ENCODE results near the gene FAM13A. TPM values are rescaled to one million over a fixed set of nuclear protein-coding genes. Genes with fewer than 3 reads are reported as not detected.
A peak's percentile ranks its signal among the peaks of the same experiment; 100 is the strongest.

The FAM13A gene
- total and polyA plus RNA-seq, 9 of the 15 experiments (the other 6 are each of a cell fraction or from before 2014, with no cell fraction given): 11.3 to 23.3 (median 14.7) TPM

DNA sequence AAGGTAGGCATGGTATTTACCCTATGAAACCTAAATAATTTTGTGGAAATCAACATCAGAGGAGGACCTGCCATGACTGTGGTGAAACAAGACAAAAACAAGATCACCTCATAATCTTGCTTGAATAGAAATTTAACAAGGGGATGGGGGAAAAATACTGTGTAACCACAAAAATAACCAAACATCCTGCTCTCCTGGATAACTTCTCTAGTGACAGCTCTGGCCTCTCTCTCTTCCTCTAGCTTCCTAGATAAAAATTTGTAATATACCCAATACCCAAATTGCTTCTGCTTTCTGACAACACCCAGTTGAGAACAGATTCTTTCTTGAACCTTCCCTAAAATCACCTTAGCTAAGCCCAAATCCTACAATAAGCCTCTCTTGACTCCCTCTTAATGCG is 42.5 kb upstream of the FAM13A start:
- no peaks in the 10 kb centered on the region for H3K9me1 ChIP-seq (ENCODE audit: control insufficient read depth, insufficient read depth, low read length)
- ChIA-PET POLR2A (interaction anchor here (1.2 kb wide), 1 partner anchor 9 kb away, joined by 3 read pairs; no protein-coding TSS in a partner anchor), CTCF (ENCODE audit: low intra/inter-chr PET ratio) (no interaction called here)
- no peak overlapping the region for H2AFZ ChIP-seq (ENCODE audit: low read depth, low read length)
- intact Hi-C loops (cut with micrococcal nuclease): no loop called here
- no TSS peak for BruUV-seq (replicated peaks)
- H3K4me2 ChIP-seq (ENCODE audit: insufficient read depth, low read length): no peak overlapping the region
- FAIRE-seq (no peak), DNase-seq (ENCODE audit: extremely low read depth in 1 of 4, low spot score in 3 of 4) (no peak), ATAC-seq (no peak)
- H3K36me3 ChIP-seq (ENCODE audit: control insufficient read depth, insufficient read depth, low read length): no peaks in the 10 kb centered on the region
- no peaks in the 10 kb centered on the region for H4K20me1 ChIP-seq (replicated peaks; ENCODE audit: control insufficient read depth, insufficient read depth, low read length)
- WGBS (ENCODE audit: insufficient coverage, low coverage, missing lambda C conversion rate): 0% methylated on average over 1 of the region's 1 CpG
- H3K4me1 ChIP-seq (replicated peaks in 1 of 2; ENCODE audit: control insufficient read depth in 2 of 2, insufficient read depth in 2 of 2, low read length in 2 of 2): no peaks in the 10 kb centered on the region
- in situ Hi-C loops (cut with MboI): no loop called here
- no peaks in the 10 kb centered on the region for H3K9me3 ChIP-seq (replicated peaks; ENCODE audit: control insufficient read depth, insufficient read depth, low read depth, low read length)
- no peaks in the 10 kb centered on the region for H3K79me2 ChIP-seq (ENCODE audit: control insufficient read depth, insufficient read depth, low read length)
- H3K27ac ChIP-seq (ENCODE audit: extremely low read depth, low read depth, low read length): no peak overlapping the region
- no peak overlapping the region for H3K4me3 ChIP-seq
- no peak overlapping the region for H3K9ac ChIP-seq (ENCODE audit: insufficient read depth in 1 of 2, low read depth in 2 of 2, low read length in 2 of 2)
- TF ChIP-seq ZFPM2 (CRISPR knock-in tag; IDR thresholded peaks at IDR 0.05) (no peak), CXXC5 (CRISPR knock-in tag; IDR thresholded peaks at IDR 0.05) (no peak), HNRNPH1 (optimal IDR thresholded peaks at IDR 0.05; ENCODE audit: low read depth, low read length) (no peak), CBX1 (IDR thresholded peaks at IDR 0.05; ENCODE audit: low read depth) (no peak)
- H3K27me3 ChIP-seq (ENCODE audit: control insufficient read depth in 2 of 2, insufficient read depth in 2 of 2, low read length in 2 of 2): peaks cover 4 to 9% of the 10 kb centered on the region in 2 experiments; a peak in 4 of 5 replicates

- CTCF ChIA-PET (ENCODE audit: low intra/inter-chr PET ratio): no interaction called here
- in situ Hi-C loops (cut with MboI): no loop called here
- DNase-seq (ENCODE audit: extremely low read depth in 1 of 4, low spot score in 3 of 4) (no peak), FAIRE-seq (no peak), ATAC-seq (no peak)
- TF ChIP-seq CEBPG (CRISPR knock-in tag; IDR thresholded peaks at IDR 0.05) (no peak), CEBPG (tag; conservative IDR thresholded peaks at IDR 0.05 in 1 of 2, IDR thresholded peaks at IDR 0.05 in 1 of 2) (peak in 1 of 2 experiments; percentile 68; a peak in 2 of 4 replicates), GTF2E2 (tag; IDR thresholded peaks at IDR 0.05) (no peak), KAT7 (CRISPR knock-in tag; IDR thresholded peaks at IDR 0.05; ENCODE audit: borderline replicate concordance) (no peak), FOXK2 (conservative IDR thresholded peaks at IDR 0.05 in 1 of 2, IDR thresholded peaks at IDR 0.05 in 1 of 2; ENCODE audit: low read depth in 2 of 2) (no peak)
- TF ChIP-seq, protein P1, sequence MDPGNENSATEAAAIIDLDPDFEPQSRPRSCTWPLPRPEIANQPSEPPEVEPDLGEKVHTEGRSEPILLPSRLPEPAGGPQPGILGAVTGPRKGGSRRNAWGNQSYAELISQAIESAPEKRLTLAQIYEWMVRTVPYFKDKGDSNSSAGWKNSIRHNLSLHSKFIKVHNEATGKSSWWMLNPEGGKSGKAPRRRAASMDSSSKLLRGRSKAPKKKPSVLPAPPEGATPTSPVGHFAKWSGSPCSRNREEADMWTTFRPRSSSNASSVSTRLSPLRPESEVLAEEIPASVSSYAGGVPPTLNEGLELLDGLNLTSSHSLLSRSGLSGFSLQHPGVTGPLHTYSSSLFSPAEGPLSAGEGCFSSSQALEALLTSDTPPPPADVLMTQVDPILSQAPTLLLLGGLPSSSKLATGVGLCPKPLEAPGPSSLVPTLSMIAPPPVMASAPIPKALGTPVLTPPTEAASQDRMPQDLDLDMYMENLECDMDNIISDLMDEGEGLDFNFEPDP (CRISPR knock-in tag; IDR thresholded peaks at IDR 0.05): no peak
- Histone ChIP-seq H3K27ac (ENCODE audit: extremely low read depth, low read depth, low read length) (no peak overlapping the region), H3K4me2 (ENCODE audit: insufficient read depth, low read length) (no peak overlapping the region), H3K9me3 (replicated peaks; ENCODE audit: control insufficient read depth, insufficient read depth, low read depth, low read length) (no peaks in the 10 kb centered on the region), H3K36me3 (ENCODE audit: control insufficient read depth, insufficient read depth, low read length) (no peaks in the 10 kb centered on the region), H3K27me3 (ENCODE audit: control insufficient read depth in 2 of 2, insufficient read depth in 2 of 2, low read length in 2 of 2) (peaks cover 2 to 4% of the 10 kb centered on the region in 2 experiments; a peak in 3 of 5 replicates), H3K4me3 (no peak overlapping the region), H4K20me1 (replicated peaks; ENCODE audit: control insufficient read depth, insufficient read depth, low read length) (no peaks in the 10 kb centered on the region), H2AFZ (ENCODE audit: low read depth, low read length) (no peak overlapping the region), H3K9me1 (ENCODE audit: control insufficient read depth, insufficient read depth, low read length) (no peaks in the 10 kb centered on the region), H3K79me2 (ENCODE audit: control insufficient read depth, insufficient read depth, low read length) (no peaks in the 10 kb centered on the region), H3K9ac (ENCODE audit: insufficient read depth in 1 of 2, low read depth in 2 of 2, low read length in 2 of 2) (no peak overlapping the region), H3K4me1 (replicated peaks in 1 of 2; ENCODE audit: control insufficient read depth in 2 of 2, insufficient read depth in 2 of 2, low read length in 2 of 2) (no peaks in the 10 kb centered on the region)
- WGBS (ENCODE audit: insufficient coverage, low coverage, missing lambda C conversion rate): 0% methylated on average over 2 of the region's 2 CpGs
- intact Hi-C loops (cut with micrococcal nuclease): no loop called here
- BruUV-seq (replicated peaks): no TSS peak
- POLR2A ChIA-PET: interaction anchor here (1.2 kb wide), 1 partner anchor 9 kb away, joined by 3 read pairs; no protein-coding TSS in a partner anchor
Measured at GRCh38 chr4:89099034-89099433, 42.0 kb upstream of the FAM13A start.

Measured in K562 (cell line).